ENCODE data around the gene SMAP1. TPM values are rescaled to one million over a fixed set of nuclear protein-coding genes. Genes with fewer than 3 reads are reported as not detected.

The SMAP1 gene
- total RNA-seq, 2 experiments from 2014 or later, result 33.2 to 33.7 TPM

Other genes with a start within 250 kb of the SMAP1 start
- 10 to 100 TPM; 12.2 to 15.5 TPM for gene SDHAF4, start 101.0 kb upstream of the SMAP1 start, total RNA-seq